Cardiac septum (tissue), 1 donor: ENCODE results near the gene SDK1. TPM values are rescaled to one million over a fixed set of nuclear protein-coding genes. Genes with fewer than 3 reads are reported as not detected.
"Not testable (repeated sequence)": the region's sequence is repeated elsewhere in the genome, so short reads cannot be mapped to it uniquely, and the experiment has no call there.

ENCODE experiments used
- DNase-seq: peaks from one replicate; pipeline ENCODE4 v3.0.0-alpha.2; 2020; ENCODE audit warnings: low spot score
- intact Hi-C: fragments of 100-400 bp; cut with DNase I; formaldehyde crosslinking; loops from one replicate; pipeline ENCODE4 v1.14.0; 2022
- total RNA-seq: library from RNA; stranded (reverse); fragmentation: NEBNext Ultra II Directional; extraction: Animal tissue kit (Norgen Biotek cat#: 25700); gene quantifications from one replicate; pipeline ENCODE4 v1.2.1, GENCODE V29; 2021
- donor health status: DM: no; HTN: no; CAD: no.

The SDK1 gene
- total RNA-seq, 1 donor from 2014 or later: 0.32 TPM

DNA sequence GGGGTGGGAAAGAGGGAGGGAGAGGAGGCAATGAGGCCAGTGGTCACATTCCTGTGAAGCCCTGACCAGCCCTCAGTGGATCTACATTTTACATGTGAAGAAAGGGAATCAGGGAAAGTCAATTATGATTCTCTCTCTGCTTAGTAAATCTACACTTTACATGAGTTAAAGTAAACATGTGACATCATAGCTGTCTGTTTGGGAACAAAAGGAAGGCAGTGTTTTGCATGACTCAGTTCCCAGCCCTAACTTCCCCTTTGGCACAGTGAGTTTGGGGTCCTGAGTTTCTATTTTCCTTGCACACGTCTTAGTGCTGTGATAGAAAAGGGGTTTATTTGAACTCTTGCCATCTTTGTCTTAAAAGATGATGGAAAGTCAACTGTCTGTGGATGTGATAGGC, 615.1 kb downstream of the SDK1 start:
- intact Hi-C loops: no loop called here
- DNase-seq: no peak

- no peak for DNase-seq
- intact Hi-C loops: no loop called here
Measured at GRCh38 chr7:3917436-3917835, 616.4 kb downstream of the SDK1 start.

DNA sequence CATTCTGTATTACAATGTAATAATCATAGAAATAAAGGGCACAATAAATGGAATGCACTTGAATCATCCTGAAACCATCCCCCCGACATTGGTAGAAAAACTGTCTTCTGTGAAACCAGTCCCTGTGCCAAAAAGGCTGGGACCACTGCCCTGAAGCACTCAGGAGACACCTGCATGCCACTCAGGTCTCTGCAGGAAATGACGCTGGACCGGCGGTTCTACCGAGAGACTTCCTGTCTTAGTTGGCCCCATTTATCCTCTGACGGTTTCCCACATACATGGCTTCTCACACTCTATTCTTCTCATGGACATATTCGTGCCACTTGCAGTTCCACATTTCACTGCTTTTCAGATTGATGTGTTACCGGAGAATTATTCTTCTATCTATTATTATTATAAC, 617.5 kb downstream of the SDK1 start:
- intact Hi-C loops: no loop called here

DNA sequence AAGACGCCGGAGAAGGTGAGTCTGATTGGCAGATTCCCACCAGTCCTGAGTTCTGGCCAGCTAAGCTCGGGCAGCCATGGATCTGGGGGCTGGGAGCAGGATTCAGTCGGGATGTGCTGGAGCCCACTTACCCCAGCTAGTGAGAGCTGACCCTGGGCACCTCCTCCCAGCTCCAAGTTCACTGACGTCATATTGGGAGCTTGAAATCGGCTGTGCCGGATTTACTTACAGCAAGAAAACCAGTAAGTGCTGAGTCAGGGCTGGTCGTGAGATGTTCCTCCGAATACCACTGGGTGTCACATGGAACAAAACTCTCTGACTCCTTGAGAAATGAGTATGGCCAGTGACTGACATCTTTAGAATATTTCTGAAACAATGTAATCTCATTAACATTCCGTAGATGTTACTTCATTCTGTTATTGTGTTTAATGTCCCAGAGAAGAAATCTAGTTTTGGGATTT, 621.2 kb downstream of the SDK1 start:
- intact Hi-C loops: no loop called here
- DNase-seq: no peak

More for the DNA sequence above, 617.5 kb downstream of the SDK1 start:
- DNase-seq: no peak

GRCh38 chr7:3923307-3923918, 622.4 kb downstream of the SDK1 start:
- intact Hi-C loops: no loop called here
- no peak for DNase-seq

DNA sequence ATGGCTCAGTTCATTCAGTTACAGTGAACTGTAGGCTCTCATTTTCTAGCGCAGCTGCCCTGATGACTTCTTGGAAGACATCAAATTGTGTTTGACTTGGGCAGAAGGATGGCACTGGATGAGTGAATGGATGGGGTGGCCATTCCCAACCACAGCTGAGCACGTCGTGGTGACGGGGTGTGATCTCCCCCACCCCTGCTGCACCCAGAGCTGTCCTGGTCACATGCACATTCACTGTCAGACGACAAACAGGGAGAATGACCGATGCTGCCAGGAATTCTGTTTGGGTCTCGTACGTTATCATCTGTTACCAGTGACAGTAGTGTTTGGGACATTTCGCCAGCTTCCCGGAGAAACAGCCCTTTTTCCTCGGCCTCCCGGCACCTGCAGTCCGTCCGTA, 623.2 kb downstream of the SDK1 start:
- intact Hi-C loops: no loop called here
- DNase-seq: no peak

DNA sequence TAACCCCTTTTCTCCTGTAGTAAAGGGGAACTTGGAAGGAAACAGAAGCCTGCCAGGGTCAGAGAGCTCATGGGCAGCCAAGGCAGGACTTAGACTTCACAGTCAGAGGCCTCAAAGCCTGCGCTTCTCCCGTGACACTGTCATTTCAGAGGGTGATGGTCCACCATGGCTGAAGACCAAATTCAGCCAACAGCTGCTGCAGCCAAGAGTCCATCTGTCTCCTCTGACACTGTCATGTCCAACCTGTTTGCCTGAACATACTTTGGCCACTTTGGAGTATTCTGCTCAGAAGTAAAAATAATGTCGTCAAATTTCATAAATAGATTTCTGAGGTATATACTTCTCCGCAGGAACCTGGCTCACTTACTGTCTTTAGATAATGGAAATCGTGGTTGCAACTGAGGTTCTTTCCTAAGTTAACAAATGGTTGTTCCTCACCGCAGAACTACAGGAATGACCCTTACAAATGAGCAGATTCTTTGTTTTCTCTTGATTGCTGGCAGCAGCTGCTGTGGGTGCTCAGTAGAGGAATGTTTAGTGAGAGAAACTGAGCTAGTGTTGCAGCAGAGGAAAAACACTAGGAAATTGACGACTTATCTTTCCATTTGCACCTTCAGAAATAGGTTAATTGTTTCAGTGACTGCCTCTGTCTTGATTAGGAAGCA, 626.5 kb downstream of the SDK1 start:
- intact Hi-C loops: no loop called here
- no peak for DNase-seq

DNA sequence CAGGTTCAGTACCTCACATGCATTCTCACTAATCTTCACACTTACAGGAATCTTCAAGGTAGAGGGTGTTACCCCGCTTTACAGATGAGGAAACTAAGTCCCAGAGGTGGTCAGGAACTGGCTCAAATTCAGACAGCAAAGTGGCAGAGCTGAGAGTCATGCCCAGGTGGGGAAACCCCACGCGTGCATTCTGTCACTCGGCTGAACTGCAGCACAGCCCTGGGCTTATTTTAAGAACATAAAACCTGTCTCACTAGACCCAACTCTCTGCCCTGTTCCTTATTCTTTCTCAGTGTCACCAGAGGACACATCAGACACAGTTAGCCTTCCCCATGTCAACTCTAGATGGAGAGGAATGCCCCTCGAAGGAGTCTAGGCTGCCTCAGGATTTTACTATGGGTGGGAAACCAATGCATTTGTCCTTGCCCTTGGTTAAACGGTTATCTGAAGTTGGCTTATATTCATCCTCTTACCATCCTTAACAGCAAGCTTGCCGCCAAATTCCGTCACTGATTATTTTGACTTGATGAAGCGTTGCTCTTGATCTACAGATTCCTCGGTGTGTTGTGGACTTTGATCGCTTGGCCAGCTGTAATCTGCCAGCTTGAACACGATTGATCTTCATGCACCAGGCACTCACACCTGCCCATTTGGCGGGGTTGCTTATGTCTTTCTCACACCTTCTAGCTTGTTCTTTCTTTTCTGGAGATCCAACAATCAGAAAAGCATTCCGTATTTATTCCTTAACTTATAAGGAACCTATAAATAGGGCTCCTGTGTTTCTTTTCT, 627.9 kb downstream of the SDK1 start:
- intact Hi-C loops: no loop called here
- DNase-seq: no peak

GRCh38 chr7:3931843-3932242, 630.8 kb downstream of the SDK1 start:
- DNase-seq: no peak
- intact Hi-C loops: no loop called here

- no peak for DNase-seq
- intact Hi-C loops: no loop called here
Measured at GRCh38 chr7:3937146-3937545, 636.1 kb downstream of the SDK1 start.

DNA sequence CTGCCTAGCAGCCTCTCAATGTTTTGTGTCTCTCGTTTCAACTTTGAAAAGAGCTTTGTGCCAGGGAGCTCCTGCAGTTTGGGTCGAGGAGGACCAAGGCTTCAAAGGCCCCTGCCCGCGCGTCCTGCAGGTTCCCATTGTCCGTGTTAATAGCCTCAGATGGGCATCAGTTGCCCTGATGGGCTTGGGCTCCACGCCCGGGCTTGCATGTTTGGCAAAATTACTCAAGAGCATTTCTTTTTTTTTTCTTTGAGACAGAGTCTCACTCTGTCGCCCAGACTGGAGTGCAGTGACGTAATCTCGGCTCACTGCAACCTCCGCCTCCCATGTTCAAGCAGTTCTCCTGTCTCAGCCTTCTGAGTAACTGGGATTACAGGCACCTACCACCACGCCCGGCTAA, 636.6 kb downstream of the SDK1 start:
- DNase-seq: no peak
- intact Hi-C loops: no loop called here

DNA sequence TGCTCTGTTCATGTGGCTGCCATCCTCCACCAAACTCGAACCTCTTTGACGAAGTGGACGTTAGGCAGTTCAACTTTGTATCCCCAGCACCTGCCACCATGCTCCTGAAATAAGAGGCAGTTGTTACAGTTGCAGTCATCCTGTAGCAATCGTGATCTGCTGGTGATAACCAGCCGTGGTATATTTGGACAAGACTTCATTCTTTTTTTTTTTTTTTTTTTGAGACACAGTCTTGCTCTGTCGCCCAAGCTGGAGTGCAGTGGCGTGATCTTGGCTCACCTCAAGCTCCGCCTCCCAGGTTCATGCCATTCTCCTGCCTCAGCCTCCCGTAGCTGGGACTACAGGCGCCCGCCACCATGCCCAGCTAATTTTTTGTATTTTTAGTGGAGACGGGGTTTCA, 640.7 kb downstream of the SDK1 start:
- intact Hi-C loops, DNase-seq: not testable (repeated sequence)

GRCh38 chr7:3942276-3942675, 641.2 kb downstream of the SDK1 start:
- DNase-seq: no peak
- intact Hi-C loops: no loop called here

GRCh38 chr7:3942816-3943745, 642.0 kb downstream of the SDK1 start:
- intact Hi-C loops: no loop called here
- DNase-seq: no peak

DNA sequence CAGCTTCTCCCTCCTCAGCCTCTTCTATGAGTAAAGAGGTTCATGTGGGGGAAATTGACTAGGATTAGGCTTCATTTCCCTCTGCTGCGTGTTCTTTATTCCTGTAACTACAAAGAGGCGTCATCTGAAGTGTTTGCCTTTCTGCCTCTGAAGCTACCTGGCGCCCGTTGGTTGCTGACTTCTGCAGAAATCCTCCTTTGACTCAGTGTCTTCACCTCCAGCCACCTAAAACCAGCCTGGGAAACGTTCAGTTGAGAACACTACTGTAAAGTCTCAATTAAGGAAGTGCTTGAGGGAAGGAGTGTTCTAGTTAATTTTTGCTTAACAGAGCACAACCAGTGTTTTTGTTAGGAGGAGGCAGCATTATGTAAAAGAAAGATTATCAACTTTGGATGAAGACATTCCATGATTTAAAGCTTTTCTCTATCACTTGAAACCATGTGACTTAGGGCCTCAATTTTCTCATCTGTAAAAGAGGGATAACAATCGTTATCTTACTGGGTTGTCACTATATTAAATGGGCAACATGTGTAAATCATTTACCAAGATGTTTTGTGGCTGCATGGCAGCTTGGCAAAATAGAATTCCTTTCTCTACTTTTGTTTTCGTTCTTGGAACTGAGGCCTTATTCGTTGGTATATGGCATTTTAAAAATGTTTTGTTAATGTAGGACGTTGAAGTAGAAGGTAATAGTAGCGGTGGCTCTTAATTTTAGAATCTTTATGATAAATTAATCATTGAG, 642.9 kb downstream of the SDK1 start:
- DNase-seq: no peak
- intact Hi-C loops: no loop called here

GRCh38 chr7:3949242-3949640, 648.2 kb downstream of the SDK1 start:
- intact Hi-C loops: no loop called here
- DNase-seq: no peak

DNA sequence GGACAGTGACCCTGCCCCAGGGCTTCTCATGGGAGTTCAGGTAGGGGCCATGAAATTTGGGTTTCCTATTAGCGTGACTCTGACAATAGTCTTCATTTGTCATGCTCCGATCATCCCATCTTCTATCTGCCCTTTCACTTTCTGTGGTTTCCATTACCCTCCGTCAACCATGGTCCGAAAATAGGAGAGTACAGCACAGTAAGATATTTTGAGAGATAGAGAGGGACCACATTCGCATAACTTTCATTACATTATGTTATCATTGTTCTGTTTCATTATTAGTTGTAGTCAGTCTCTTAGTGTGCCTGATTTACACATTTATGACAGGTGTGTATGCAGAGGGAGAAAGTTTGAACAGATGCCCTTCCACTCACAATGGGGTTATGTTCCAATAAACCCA, 649.2 kb downstream of the SDK1 start:
- no peak for DNase-seq
- intact Hi-C loops: no loop called here

DNA sequence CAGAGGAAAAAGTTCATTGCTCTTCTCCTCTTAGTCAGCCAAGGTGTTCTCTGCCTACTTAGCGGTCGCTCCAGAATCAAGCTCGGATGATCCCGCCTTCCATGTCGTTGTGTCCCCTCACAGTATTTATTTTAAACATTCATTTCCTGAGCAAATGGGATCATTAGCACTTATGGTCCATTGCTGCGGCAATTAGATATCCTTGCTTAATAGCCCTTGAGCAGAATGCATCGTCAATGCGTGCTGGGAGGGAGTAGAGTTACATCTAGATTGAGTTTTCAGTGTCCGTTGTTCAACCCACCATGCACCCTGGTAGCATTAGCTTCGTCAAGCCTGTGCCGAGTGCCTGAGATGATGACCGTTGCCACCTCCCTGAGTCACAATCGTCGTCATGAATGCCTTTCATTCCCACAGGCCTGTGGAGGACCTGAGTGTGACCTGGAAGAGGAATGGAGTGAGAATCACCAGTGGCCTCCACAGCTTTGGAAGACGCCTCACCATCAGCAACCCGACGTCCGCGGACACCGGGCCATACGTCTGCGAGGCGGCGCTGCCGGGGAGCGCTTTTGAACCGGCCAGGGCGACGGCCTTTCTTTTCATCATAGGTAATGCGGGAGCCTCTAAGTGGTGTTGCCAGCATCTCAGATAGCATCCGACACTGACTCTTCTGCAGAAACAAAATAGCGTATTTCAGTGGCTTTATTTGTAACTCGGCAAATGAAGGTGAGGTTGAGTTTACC, 650.4 kb downstream of the SDK1 start:
- DNase-seq: no peak
- intact Hi-C loops: no loop called here
